Fibroblast of peridontal ligament (primary cell): ENCODE measurements around the gene USPL1.

Source experiments
- DNase-seq: peaks from one replicate; pipeline ENCODE4 v3.0.0-alpha.2; 2010; ENCODE audit errors: extremely low read depth

Gene USPL1

GRCh38 chr13:30696278-30697176 is 78.8 kb downstream of the USPL1 start:
- DNase-seq = peak; percentile 27

GRCh38 chr13:30697177-30697953 is 79.6 kb downstream of the USPL1 start:
- no peak for DNase-seq

GRCh38 chr13:30697996-30698401 is 80.3 kb downstream of the USPL1 start:
- DNase-seq = peak; percentile 95

GRCh38 chr13:30698488-30699005 is 80.8 kb downstream of the USPL1 start:
- DNase-seq = no peak

GRCh38 chr13:30700364-30700763 is 82.6 kb downstream of the USPL1 start:
- no peak for DNase-seq

GRCh38 chr13:30702006-30702405 is 84.3 kb downstream of the USPL1 start:
- no peak for DNase-seq

- no peak for DNase-seq
Observed at GRCh38 chr13:30704596-30704995, 86.9 kb downstream of the USPL1 start.

DNA sequence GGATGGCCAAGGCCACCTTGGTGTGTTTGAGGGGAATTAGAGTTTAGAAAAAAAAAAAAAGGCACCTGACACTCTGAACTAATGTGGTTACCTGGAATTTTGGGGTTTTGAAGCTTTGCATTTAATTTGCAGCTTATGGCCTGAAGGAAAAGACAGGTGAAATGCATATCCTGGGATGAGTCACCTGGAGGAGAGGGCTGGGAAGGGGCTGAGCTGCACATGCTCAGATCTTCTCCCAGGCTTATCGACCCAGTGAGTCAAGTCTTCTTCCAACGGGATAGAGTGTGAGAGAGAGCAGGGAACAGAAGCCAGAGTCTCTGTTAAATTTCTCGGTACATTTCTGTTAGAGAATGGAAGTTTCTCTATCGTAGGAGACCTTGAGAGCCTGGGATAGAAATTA is 88.0 kb downstream of the USPL1 start:
- DNase-seq = no peak

- peak; percentile 53 for DNase-seq
Observed at GRCh38 chr13:30708541-30708940, 90.8 kb downstream of the USPL1 start.
